ENCODE results near the gene SCN2B. TPM values are rescaled to one million over a fixed set of nuclear protein-coding genes. Genes with fewer than 3 reads are reported as not detected.

SCN2B gene
- polyA plus RNA-seq, 2 donors = 0.06 to 0.19 TPM

- Histone ChIP-seq H3K27ac (ENCODE audit: low read depth in 2 of 2, low read length in 1 of 2) (peak overlapping the region in 1 of 2 donors; percentile 27), H3K4me3 (ENCODE audit: low read depth in 1 of 2, low read length in 2 of 2) (no peak overlapping the region), H3K9me3 (ENCODE audit: control insufficient read depth in 2 of 2, insufficient read depth in 1 of 2, low read depth in 1 of 2, low read length in 1 of 2) (no peaks in the 10 kb centered on the region), H3K27me3 (ENCODE audit: control insufficient read depth in 1 of 2, insufficient read depth in 2 of 2, low read length in 2 of 2) (no peaks in the 10 kb centered on the region), H3K36me3 (ENCODE audit: control insufficient read depth in 2 of 2, insufficient read depth in 2 of 2, low read length in 1 of 2) (no peaks in the 10 kb centered on the region), H3K4me1 (ENCODE audit: control insufficient read depth in 2 of 2, insufficient read depth in 2 of 2, low read length in 1 of 2) (peaks cover 4 to 6% of the 10 kb centered on the region in 2 donors)
- 11 to 30% methylated on average over 11 of the region's 11 CpGs for WGBS, 2 donors
These were observed 3.9 kb upstream of the SCN2B start for GRCh38 chr11:118180300-118180703.

GRCh38 chr11:118176778-118177134 lies 317 bp upstream of the SCN2B start:
- 70 to 76% methylated on average over 4 of the region's 4 CpGs for WGBS, 2 donors
- no peak overlapping the region for H3K4me3 ChIP-seq (ENCODE audit: low read depth in 1 of 2, low read length in 2 of 2)
- H3K36me3 ChIP-seq (ENCODE audit: control insufficient read depth in 2 of 2, insufficient read depth in 2 of 2, low read length in 1 of 2) = no peaks in the 10 kb centered on the region
- H3K9me3 ChIP-seq (ENCODE audit: control insufficient read depth in 2 of 2, insufficient read depth in 1 of 2, low read depth in 1 of 2, low read length in 1 of 2) = no peaks in the 10 kb centered on the region
- H3K4me1 ChIP-seq (ENCODE audit: control insufficient read depth in 2 of 2, insufficient read depth in 2 of 2, low read length in 1 of 2) = peaks cover 7 to 10% of the 10 kb centered on the region in 2 donors
- H3K27me3 ChIP-seq (ENCODE audit: control insufficient read depth in 1 of 2, insufficient read depth in 2 of 2, low read length in 2 of 2) = no peaks in the 10 kb centered on the region
- no peak overlapping the region for H3K27ac ChIP-seq (ENCODE audit: low read depth in 2 of 2, low read length in 1 of 2)

GRCh38 chr11:118175031-118175992 lies 1.1 kb downstream of the SCN2B start:
- Histone ChIP-seq H3K27ac (ENCODE audit: low read depth in 2 of 2, low read length in 1 of 2) (peak overlapping the region in 1 of 2 donors; percentile 27), H3K9me3 (ENCODE audit: control insufficient read depth in 2 of 2, insufficient read depth in 1 of 2, low read depth in 1 of 2, low read length in 1 of 2) (no peaks in the 10 kb centered on the region), H3K36me3 (ENCODE audit: control insufficient read depth in 2 of 2, insufficient read depth in 2 of 2, low read length in 1 of 2) (no peaks in the 10 kb centered on the region), H3K4me3 (ENCODE audit: low read depth in 1 of 2, low read length in 2 of 2) (no peak overlapping the region), H3K27me3 (ENCODE audit: control insufficient read depth in 1 of 2, insufficient read depth in 2 of 2, low read length in 2 of 2) (no peaks in the 10 kb centered on the region), H3K4me1 (ENCODE audit: control insufficient read depth in 2 of 2, insufficient read depth in 2 of 2, low read length in 1 of 2) (peaks cover 8 to 9% of the 10 kb centered on the region in 2 donors)
- WGBS, 2 donors = 36 to 55% methylated on average over 13 of the region's 13 CpGs

GRCh38 chr11:118174006-118174567 lies 2.4 kb downstream of the SCN2B start:
- H3K27me3 ChIP-seq (ENCODE audit: control insufficient read depth in 1 of 2, insufficient read depth in 2 of 2, low read length in 2 of 2) = no peaks in the 10 kb centered on the region
- WGBS, 2 donors = 89 to 94% methylated on average over 9 of the region's 9 CpGs

GRCh38 chr11:118172356-118172755 lies 4.1 kb downstream of the SCN2B start:
- H3K36me3 ChIP-seq (ENCODE audit: control insufficient read depth in 2 of 2, insufficient read depth in 2 of 2, low read length in 1 of 2) = no peaks in the 10 kb centered on the region
- H3K27me3 ChIP-seq (ENCODE audit: control insufficient read depth in 1 of 2, insufficient read depth in 2 of 2, low read length in 2 of 2) = no peaks in the 10 kb centered on the region
- peaks cover 6 to 7% of the 10 kb centered on the region in 2 donors for H3K4me1 ChIP-seq (ENCODE audit: control insufficient read depth in 2 of 2, insufficient read depth in 2 of 2, low read length in 1 of 2)
- H3K27ac ChIP-seq (ENCODE audit: low read depth in 2 of 2, low read length in 1 of 2) = no peak overlapping the region
- H3K4me3 ChIP-seq (ENCODE audit: low read depth in 1 of 2, low read length in 2 of 2) = no peak overlapping the region
- H3K9me3 ChIP-seq (ENCODE audit: control insufficient read depth in 2 of 2, insufficient read depth in 1 of 2, low read depth in 1 of 2, low read length in 1 of 2) = no peaks in the 10 kb centered on the region
- 75 to 84% methylated on average over 9 of the region's 9 CpGs for WGBS, 2 donors

More at GRCh38 chr11:118174006-118174567, 2.4 kb downstream of the SCN2B start:
- Histone ChIP-seq H3K4me1 (ENCODE audit: control insufficient read depth in 2 of 2, insufficient read depth in 2 of 2, low read length in 1 of 2) (peaks cover 6 to 7% of the 10 kb centered on the region in 2 donors), H3K9me3 (ENCODE audit: control insufficient read depth in 2 of 2, insufficient read depth in 1 of 2, low read depth in 1 of 2, low read length in 1 of 2) (no peaks in the 10 kb centered on the region), H3K36me3 (ENCODE audit: control insufficient read depth in 2 of 2, insufficient read depth in 2 of 2, low read length in 1 of 2) (no peaks in the 10 kb centered on the region), H3K27ac (ENCODE audit: low read depth in 2 of 2, low read length in 1 of 2) (no peak overlapping the region), H3K4me3 (ENCODE audit: low read depth in 1 of 2, low read length in 2 of 2) (no peak overlapping the region)

- Histone ChIP-seq H3K9me3 (ENCODE audit: control insufficient read depth in 2 of 2, insufficient read depth in 1 of 2, low read depth in 1 of 2, low read length in 1 of 2) (no peaks in the 10 kb centered on the region), H3K27me3 (ENCODE audit: control insufficient read depth in 1 of 2, insufficient read depth in 2 of 2, low read length in 2 of 2) (no peaks in the 10 kb centered on the region), H3K4me1 (ENCODE audit: control insufficient read depth in 2 of 2, insufficient read depth in 2 of 2, low read length in 1 of 2) (peaks cover 6 to 7% of the 10 kb centered on the region in 2 donors), H3K4me3 (ENCODE audit: low read depth in 1 of 2, low read length in 2 of 2) (no peak overlapping the region), H3K27ac (ENCODE audit: low read depth in 2 of 2, low read length in 1 of 2) (no peak overlapping the region), H3K36me3 (ENCODE audit: control insufficient read depth in 2 of 2, insufficient read depth in 2 of 2, low read length in 1 of 2) (no peaks in the 10 kb centered on the region)
- 8% methylated on average over 27 to 29 of the region's 29 CpGs for WGBS, 2 donors
These were observed 5.0 kb downstream of the SCN2B start for GRCh38 chr11:118171269-118172062.

- WGBS, 2 donors = 49 to 53% methylated on average over 8 of the region's 8 CpGs
- Histone ChIP-seq H3K9me3 (ENCODE audit: control insufficient read depth in 2 of 2, insufficient read depth in 1 of 2, low read depth in 1 of 2, low read length in 1 of 2) (no peaks in the 10 kb centered on the region), H3K27ac (ENCODE audit: low read depth in 2 of 2, low read length in 1 of 2) (no peak overlapping the region), H3K4me3 (ENCODE audit: low read depth in 1 of 2, low read length in 2 of 2) (no peak overlapping the region), H3K4me1 (ENCODE audit: control insufficient read depth in 2 of 2, insufficient read depth in 2 of 2, low read length in 1 of 2) (peaks cover 6 to 7% of the 10 kb centered on the region in 2 donors), H3K27me3 (ENCODE audit: control insufficient read depth in 1 of 2, insufficient read depth in 2 of 2, low read length in 2 of 2) (no peaks in the 10 kb centered on the region), H3K36me3 (ENCODE audit: control insufficient read depth in 2 of 2, insufficient read depth in 2 of 2, low read length in 1 of 2) (no peaks in the 10 kb centered on the region)
These were observed 5.6 kb downstream of the SCN2B start for GRCh38 chr11:118170882-118171268.

- H3K27me3 ChIP-seq (ENCODE audit: control insufficient read depth in 1 of 2, insufficient read depth in 2 of 2, low read length in 2 of 2) = no peaks in the 10 kb centered on the region
- H3K36me3 ChIP-seq (ENCODE audit: control insufficient read depth in 2 of 2, insufficient read depth in 2 of 2, low read length in 1 of 2) = no peaks in the 10 kb centered on the region
- 82 to 87% methylated on average over 9 of the region's 9 CpGs for WGBS, 2 donors
- no peak overlapping the region for H3K27ac ChIP-seq (ENCODE audit: low read depth in 2 of 2, low read length in 1 of 2)
- H3K9me3 ChIP-seq (ENCODE audit: control insufficient read depth in 2 of 2, insufficient read depth in 1 of 2, low read depth in 1 of 2, low read length in 1 of 2) = no peaks in the 10 kb centered on the region
- peaks cover 3 to 6% of the 10 kb centered on the region in 2 donors for H3K4me1 ChIP-seq (ENCODE audit: control insufficient read depth in 2 of 2, insufficient read depth in 2 of 2, low read length in 1 of 2)
- no peak overlapping the region for H3K4me3 ChIP-seq (ENCODE audit: low read depth in 1 of 2, low read length in 2 of 2)
These were observed 6.2 kb downstream of the SCN2B start for GRCh38 chr11:118170231-118170630.

GRCh38 chr11:118169300-118170140 lies 6.9 kb downstream of the SCN2B start:
- H3K4me3 ChIP-seq (ENCODE audit: low read depth in 1 of 2, low read length in 2 of 2) = no peak overlapping the region
- H3K4me1 ChIP-seq (ENCODE audit: control insufficient read depth in 2 of 2, insufficient read depth in 2 of 2, low read length in 1 of 2) = peaks cover 0 to 3% of the 10 kb centered on the region in 2 donors
- no peaks in the 10 kb centered on the region for H3K9me3 ChIP-seq (ENCODE audit: control insufficient read depth in 2 of 2, insufficient read depth in 1 of 2, low read depth in 1 of 2, low read length in 1 of 2)
- H3K27me3 ChIP-seq (ENCODE audit: control insufficient read depth in 1 of 2, insufficient read depth in 2 of 2, low read length in 2 of 2) = no peaks in the 10 kb centered on the region
- H3K27ac ChIP-seq (ENCODE audit: low read depth in 2 of 2, low read length in 1 of 2) = no peak overlapping the region
- no peaks in the 10 kb centered on the region for H3K36me3 ChIP-seq (ENCODE audit: control insufficient read depth in 2 of 2, insufficient read depth in 2 of 2, low read length in 1 of 2)
- WGBS, 2 donors = 81 to 84% methylated on average over 7 of the region's 7 CpGs

Data from esophagus (tissue), 2 donors.